HL-60 (cell line): ENCODE measurements around the gene TCHH.
A peak's percentile ranks its signal among the peaks of the same experiment; 100 is the strongest.

Experiments used
- DNase-seq, 2 experiments: peaks; one replicate each; pipeline ENCODE4 v3.0.0-alpha.2; 2010 to 2020; ENCODE audit warnings: low read depth in 1 of 2, low spot score in 1 of 2
- H3K27ac ChIP-seq: fragments of 250-450 bp; sonication (Bioruptor Pico); replicated peaks from 2 replicates; pipeline ENCODE4 v1.5.1; 2020; ENCODE audit warnings: mild to moderate bottlenecking, moderate library complexity
- H3K27me3 ChIP-seq: fragments of 250-450 bp; sonication (Bioruptor Pico); 2 replicates; pipeline ENCODE4 v1.5.1; 2021; ENCODE audit warnings: mild to moderate bottlenecking, moderate library complexity; ENCODE audit not compliant: insufficient read depth, poor library complexity, severe bottlenecking
- H3K4me3 ChIP-seq: replicated peaks from 2 replicates; pipeline ENCODE4 v1.5.1; 2011; ENCODE audit warnings: mild to moderate bottlenecking, control low read depth, low read length; ENCODE audit not compliant: insufficient read depth
- GABPA ChIP-seq: IDR thresholded peaks from 2 replicates; pipeline ENCODE4 v1.6.1; 2012; ENCODE audit warnings: low read depth
- POLR2AphosphoS5 ChIP-seq: IDR thresholded peaks from 2 replicates; pipeline ENCODE4 v1.6.1; 2012; ENCODE audit warnings: low read depth
- SPI1 ChIP-seq: IDR thresholded peaks from 2 replicates; pipeline ENCODE4 v1.6.1; 2012; ENCODE audit warnings: low read depth, mild to moderate bottlenecking, borderline replicate concordance
- TF ChIP-seq, protein P1 (sequence below): IDR thresholded peaks from one replicate; pipeline ENCODE4 v1.5.1; 2011; ENCODE audit warnings: low read length, control low read depth, inconsistent platforms; ENCODE audit not compliant: insufficient read depth
- TF ChIP-seq, protein P2 (sequence below): IDR thresholded peaks from 2 replicates; pipeline ENCODE4 v1.6.1; 2012; ENCODE audit warnings: low read depth; ENCODE audit not compliant: insufficient replicate concordance

Gene TCHH

DNA sequence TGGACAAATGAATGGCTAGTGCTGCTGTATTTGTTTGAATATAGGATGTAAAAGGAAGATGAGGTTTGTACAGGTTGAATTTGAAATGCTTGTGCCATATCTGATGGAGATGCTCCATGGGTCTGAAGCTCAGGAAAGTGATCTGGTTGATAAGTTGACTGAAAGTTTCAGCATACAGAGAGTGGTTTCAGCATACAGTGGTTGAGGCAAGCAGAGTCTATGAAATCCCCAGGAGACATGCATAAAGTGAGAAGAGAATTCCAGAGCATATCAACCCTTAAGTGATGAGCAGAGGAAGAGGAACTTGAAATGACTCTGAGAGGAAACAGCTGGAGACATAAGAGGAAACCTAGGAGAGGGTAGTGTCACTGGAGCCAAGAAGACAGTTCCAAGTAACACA is 48.1 kb downstream of the TCHH start:
- TF ChIP-seq SPI1 (peak; percentile 30; the same call in 1 of the 2 replicates), GABPA (no peak)
- TF ChIP-seq, protein P1, sequence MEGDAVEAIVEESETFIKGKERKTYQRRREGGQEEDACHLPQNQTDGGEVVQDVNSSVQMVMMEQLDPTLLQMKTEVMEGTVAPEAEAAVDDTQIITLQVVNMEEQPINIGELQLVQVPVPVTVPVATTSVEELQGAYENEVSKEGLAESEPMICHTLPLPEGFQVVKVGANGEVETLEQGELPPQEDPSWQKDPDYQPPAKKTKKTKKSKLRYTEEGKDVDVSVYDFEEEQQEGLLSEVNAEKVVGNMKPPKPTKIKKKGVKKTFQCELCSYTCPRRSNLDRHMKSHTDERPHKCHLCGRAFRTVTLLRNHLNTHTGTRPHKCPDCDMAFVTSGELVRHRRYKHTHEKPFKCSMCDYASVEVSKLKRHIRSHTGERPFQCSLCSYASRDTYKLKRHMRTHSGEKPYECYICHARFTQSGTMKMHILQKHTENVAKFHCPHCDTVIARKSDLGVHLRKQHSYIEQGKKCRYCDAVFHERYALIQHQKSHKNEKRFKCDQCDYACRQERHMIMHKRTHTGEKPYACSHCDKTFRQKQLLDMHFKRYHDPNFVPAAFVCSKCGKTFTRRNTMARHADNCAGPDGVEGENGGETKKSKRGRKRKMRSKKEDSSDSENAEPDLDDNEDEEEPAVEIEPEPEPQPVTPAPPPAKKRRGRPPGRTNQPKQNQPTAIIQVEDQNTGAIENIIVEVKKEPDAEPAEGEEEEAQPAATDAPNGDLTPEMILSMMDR: no peak
- no peak overlapping the region for H3K27ac ChIP-seq
- no peak for DNase-seq
- no peak overlapping the region for H3K4me3 ChIP-seq
- peaks cover 6% of the 10 kb centered on the region for H3K27me3 ChIP-seq

DNA sequence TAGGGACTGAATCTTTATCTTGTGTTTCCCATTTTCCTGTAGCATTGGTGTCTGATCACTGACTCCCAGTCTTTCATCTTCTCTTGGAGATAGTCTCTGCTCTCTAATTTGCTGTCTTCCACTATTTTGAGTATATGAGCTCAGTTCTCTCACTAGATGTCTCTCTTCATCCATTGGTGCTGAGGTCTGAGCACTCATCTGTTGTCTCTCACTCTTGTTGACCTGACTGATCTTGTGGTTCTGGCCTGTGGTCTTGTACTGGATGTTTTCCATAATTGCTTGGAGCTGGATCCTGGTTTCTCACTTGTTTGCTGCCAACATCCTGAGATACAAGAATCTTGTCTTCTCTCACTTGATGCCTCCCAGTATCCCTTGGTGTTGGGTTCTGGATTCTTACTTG is 53.3 kb downstream of the TCHH start:
- Histone ChIP-seq H3K4me3 (no peak overlapping the region), H3K27me3 (peaks cover 6% of the 10 kb centered on the region), H3K27ac (no peak overlapping the region)
- DNase-seq: no peak
- TF ChIP-seq, protein P1: no peak
- TF ChIP-seq, protein P2, sequence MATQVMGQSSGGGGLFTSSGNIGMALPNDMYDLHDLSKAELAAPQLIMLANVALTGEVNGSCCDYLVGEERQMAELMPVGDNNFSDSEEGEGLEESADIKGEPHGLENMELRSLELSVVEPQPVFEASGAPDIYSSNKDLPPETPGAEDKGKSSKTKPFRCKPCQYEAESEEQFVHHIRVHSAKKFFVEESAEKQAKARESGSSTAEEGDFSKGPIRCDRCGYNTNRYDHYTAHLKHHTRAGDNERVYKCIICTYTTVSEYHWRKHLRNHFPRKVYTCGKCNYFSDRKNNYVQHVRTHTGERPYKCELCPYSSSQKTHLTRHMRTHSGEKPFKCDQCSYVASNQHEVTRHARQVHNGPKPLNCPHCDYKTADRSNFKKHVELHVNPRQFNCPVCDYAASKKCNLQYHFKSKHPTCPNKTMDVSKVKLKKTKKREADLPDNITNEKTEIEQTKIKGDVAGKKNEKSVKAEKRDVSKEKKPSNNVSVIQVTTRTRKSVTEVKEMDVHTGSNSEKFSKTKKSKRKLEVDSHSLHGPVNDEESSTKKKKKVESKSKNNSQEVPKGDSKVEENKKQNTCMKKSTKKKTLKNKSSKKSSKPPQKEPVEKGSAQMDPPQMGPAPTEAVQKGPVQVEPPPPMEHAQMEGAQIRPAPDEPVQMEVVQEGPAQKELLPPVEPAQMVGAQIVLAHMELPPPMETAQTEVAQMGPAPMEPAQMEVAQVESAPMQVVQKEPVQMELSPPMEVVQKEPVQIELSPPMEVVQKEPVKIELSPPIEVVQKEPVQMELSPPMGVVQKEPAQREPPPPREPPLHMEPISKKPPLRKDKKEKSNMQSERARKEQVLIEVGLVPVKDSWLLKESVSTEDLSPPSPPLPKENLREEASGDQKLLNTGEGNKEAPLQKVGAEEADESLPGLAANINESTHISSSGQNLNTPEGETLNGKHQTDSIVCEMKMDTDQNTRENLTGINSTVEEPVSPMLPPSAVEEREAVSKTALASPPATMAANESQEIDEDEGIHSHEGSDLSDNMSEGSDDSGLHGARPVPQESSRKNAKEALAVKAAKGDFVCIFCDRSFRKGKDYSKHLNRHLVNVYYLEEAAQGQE: no peak
- no peak for TF ChIP-seq SPI1
- no peak for TF ChIP-seq GABPA
- TF ChIP-seq POLR2AphosphoS5: no peak
